GM19397 (cell line): Measurements from ENCODE around the gene TOMM6.

Experiments
- ATAC-seq: cut with Tn5 transposase; IDR thresholded peaks from one replicate; pipeline ENCODE4 v1.9.1; 2021; ENCODE audit warnings: mild to moderate bottlenecking, moderate library complexity; ENCODE audit not compliant: unreplicated experiment

The TOMM6 gene

DNA sequence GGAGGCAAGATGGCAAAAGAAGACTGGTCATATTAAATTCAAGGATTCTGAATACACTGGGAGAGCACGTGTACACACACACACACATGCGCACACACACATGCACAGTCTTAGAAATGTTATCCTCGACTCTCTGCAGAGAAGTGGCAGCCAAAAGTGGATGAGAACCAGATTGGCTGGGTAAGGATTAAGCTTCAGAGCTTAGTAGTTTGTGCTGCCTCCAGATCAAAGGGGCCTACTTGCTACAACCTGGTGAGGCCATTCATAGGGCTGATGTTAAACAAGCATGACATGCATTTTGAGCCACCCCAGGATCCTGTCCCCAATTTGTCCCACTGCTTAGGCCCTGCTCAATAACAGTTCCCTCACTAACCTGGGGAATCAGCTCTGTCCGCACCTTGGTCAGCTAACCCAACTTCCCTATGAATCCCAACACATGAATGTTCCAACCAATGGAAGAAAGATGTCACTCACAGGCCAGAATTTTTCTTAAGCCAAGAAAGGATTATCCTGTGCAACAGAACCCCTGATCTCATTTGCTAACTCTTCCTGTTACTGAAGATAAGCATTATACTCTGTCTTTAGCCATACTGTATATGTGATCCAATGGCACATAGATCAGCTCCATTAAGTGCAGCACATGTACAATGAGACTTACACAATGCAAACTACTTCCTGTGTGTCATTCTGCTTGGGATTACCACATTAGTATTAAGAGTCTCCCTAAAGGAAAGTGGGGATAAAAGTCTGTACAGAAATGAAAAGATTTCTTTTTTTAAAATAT is 31.0 kb downstream of the TOMM6 start:
- ATAC-seq = no peak

DNA sequence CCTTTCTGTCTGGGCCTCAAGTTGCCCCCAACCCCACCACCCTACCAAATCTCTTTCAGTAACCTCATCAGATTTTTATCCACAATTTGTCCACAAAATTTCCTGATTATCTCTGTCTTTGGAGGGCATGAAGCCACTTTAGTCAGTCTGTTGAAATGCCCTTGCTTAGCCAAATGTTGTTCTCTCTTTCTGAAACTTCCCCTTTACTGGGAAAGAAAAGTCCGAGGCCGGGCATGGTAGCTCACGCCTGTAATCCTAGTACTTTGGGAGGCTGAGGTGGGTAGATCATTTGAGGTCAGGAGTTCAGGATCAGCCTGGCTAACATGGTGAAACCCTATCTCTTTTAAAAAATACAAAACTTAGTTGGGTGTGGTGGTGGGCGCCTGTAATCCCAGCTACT is 33.8 kb downstream of the TOMM6 start:
- ATAC-seq = no peak

DNA sequence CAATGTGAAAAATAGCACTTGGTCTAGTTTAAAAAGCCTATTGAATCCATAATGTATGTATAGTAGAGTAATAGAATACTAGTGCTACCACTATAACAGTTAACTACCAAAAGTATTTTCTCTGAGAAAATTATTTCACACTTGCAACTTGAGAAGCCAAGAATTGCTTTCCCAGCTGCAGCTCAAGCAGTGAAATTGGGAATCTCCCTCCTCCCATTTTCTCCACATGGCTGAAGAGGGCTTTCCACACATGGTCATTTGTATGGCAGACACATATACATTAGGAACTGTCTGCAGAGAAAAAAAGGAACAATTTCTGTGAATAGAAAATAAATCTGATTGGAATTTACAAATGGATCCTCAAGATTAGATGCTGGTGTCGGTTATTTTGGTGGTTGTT is 34.5 kb downstream of the TOMM6 start:
- no peak for ATAC-seq

DNA sequence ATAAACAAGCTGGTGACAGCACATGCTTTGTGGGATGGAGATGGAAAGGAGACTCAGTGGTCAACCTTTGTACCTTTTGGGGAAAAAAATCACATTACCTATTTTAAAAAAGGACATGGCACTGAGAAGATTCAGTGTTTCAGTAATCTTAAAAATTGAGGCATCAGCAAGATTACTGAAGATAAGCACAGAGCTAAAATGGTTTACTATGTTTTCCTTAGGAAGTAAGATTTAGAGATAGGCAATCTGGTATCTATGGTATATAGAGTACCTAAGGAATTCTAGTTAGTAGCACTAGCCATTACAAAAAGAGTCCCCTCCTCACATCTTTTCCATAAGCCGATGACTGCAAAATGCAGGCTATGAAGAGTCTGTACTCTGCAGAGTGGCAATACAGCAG is 35.7 kb downstream of the TOMM6 start:
- no peak for ATAC-seq

DNA sequence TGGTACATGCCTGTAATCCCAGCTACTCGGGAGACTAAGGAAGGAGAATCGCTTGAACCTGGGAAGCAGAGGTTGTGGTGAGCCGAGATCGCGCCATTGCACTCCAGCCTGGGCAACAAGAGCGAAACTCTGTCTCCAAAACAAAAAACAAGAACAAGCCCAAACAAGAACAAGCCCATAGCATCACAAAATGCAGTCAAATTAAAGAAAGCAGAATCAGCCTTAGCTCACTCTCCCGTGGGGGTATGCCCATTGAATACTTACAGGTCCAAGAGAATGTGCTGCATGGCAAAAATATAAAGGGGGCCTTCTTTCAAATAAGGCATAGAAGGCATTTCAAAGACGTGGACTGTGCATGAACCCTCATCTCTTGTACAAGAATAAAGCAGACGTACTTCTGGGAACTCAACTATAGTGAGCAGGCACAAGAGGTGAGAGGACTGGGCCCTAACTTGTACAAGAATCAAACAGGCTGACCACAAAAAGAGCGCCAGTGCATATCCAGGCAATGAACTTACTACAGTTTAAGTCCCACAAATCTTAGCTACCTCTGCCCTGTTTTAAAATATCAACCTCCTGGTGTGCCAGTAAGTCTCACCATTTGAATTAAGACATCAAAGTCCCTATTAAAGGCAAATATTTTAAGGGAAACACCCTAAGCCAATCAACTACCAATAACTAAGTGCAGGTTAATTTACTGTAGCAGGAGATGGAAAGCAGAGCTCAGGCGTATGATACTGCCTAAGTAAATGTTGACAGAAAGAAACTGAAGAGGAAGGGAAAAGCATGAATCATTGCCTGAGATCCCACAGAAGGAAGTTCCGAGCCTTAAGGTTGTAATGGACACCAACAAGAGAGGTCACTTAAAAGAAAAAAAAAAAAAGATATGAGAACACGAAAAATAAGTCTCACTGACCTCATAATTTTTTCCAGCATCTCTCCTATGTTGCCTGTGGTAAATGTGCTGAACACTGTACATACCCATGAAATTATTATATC is 37.4 kb downstream of the TOMM6 start:
- ATAC-seq = no peak

DNA sequence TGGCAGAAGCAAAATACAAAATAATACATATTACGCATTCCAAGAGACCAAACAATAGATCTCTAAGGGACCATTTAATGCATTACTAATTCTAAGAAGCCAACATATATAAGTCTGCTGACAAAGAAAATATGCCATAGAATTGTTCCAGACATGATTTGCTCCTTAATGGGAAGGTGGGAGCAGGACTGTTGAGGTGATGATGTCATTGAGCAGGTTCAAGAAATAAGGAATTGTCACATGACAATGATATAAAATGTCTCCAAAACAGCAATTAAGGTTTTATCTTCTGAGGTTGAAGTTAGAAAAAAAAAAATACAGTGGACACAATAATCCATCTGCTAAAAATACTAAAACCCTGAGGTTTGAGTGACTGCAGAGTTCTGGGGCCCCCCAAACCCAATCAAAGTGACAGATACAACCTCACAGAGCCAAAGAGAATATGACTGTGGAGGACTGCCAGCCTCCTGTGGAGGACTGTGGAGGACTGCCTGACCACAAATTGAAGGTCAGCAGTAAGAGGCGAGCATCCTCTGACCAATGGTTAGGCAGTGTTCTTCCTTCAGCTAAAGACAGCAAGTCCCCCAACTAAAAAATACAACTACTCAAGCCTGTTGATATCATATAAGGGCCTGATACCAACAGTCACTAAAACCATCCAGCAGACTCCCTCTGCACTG is 39.0 kb downstream of the TOMM6 start:
- no peak for ATAC-seq

DNA sequence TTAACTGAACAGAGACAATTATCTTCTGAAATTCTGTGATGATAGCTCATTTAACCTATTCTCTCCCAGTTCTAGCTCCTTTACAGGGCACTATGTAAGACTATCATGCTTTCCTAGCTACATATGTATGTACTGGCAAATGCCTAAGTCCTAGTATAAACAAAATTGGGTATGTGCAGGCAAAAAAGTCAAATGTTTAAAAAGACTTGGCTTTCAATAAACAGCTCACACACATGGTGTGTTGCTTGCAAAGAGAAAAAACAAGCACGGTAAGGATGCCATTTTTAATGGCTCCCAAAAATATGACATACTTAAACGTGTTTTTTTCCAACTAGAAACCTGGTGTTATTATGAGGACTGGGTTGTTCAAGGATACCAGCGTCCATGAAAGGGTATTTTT is 44.8 kb downstream of the TOMM6 start:
- ATAC-seq = no peak

DNA sequence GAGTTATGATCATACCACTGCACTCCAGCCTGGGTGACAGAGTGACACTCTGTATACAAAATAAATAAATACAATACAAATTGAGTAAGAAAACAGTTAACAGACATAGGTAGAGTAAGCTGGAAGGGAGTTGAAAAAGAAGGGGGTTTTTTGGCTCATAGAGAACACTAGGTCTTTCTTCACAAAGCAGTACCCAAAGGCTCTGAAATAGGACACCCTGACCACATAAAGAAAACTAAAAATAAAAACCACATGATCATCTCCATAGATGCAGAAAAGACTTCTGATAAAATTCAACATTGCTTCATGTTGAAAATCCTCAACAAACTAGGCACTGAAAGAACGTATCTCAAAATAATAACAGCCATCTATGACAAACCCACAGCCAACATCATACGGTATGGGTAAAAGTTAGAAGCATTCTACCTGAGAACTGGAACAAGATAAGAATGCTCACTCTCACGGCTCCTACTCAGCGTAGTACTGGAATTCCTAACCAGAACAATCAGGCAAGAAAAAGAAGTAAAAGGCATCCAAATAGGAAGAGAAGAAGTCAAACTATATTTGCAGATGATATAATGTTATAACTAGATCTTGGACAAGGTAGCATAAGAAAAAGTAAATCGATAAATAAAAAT is 48.6 kb downstream of the TOMM6 start:
- ATAC-seq = no peak

DNA sequence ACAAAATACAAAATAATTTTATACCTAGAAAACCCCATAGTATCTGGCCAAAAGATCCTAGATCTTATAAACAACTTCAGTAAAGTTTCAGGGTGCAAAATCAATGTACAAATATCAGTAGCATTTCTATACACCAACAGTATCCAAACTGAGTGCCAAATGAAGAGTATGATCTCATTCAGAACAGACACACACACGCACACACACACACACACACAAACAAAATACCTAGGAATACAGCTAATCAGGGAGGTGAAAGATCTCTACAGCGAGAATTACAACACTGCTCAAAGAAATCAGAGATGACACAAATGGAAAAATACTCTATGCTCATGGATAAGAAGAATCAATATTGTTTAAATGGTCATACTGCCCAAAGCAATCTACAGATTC is 49.2 kb downstream of the TOMM6 start:
- ATAC-seq = no peak
